KMS-11 (cell line): ENCODE measurements around the gene CDCP2.

ENCODE experiments used
- H2AFZ ChIP-seq: fragments of 200-600 bp; sonication (generic); 2 replicates; pipeline ENCODE4 v1.6.1; 2016; ENCODE audit warnings: antibody characterized with exemption, mixed run types, low read depth
- H3K27ac ChIP-seq: fragments of 200-600 bp; sonication (generic); 2 replicates; pipeline ENCODE4 v1.6.1; 2016; ENCODE audit warnings: mild to moderate bottlenecking, mixed run types
- H3K27me3 ChIP-seq: fragments of 200-600 bp; sonication (generic); 2 replicates; pipeline ENCODE4 v1.6.1; 2017; ENCODE audit warnings: mild to moderate bottlenecking, low read depth, mixed run types, moderate library complexity; ENCODE audit not compliant: insufficient read depth
- H3K36me3 ChIP-seq: fragments of 200-600 bp; sonication (generic); 2 replicates; pipeline ENCODE4 v1.6.1; 2017; ENCODE audit warnings: mild to moderate bottlenecking, mixed run types; ENCODE audit not compliant: insufficient read depth
- H3K4me1 ChIP-seq: fragments of 200-600 bp; sonication (generic); 2 replicates; pipeline ENCODE4 v1.6.1; 2016; ENCODE audit warnings: mild to moderate bottlenecking, low read depth, mixed run types; ENCODE audit not compliant: poor library complexity, severe bottlenecking
- H3K4me2 ChIP-seq: fragments of 200-600 bp; sonication (generic); 2 replicates; pipeline ENCODE4 v1.7.0; 2016; ENCODE audit warnings: mild to moderate bottlenecking, mixed run types
- H3K4me3 ChIP-seq: fragments of 200-600 bp; sonication (generic); IDR thresholded peaks from 2 replicates; pipeline ENCODE4 v1.6.1; 2017; ENCODE audit warnings: low read depth, low read length, mixed read lengths; ENCODE audit not compliant: insufficient read depth
- H3K79me2 ChIP-seq: fragments of 200-600 bp; sonication (generic); 2 replicates; pipeline ENCODE4 v1.6.1; 2016; ENCODE audit warnings: low read depth, mixed run types; ENCODE audit not compliant: insufficient read depth
- H3K9ac ChIP-seq: fragments of 200-600 bp; sonication (generic); 2 replicates; pipeline ENCODE4 v1.6.1; 2016; ENCODE audit warnings: mild to moderate bottlenecking, mixed run types
- H4K20me1 ChIP-seq: fragments of 200-600 bp; sonication (generic); 2 replicates; pipeline ENCODE4 v1.6.1; 2016; ENCODE audit warnings: mild to moderate bottlenecking, mixed run types; ENCODE audit not compliant: insufficient read depth
- CTCF ChIP-seq: fragments of 200-600 bp; sonication (generic); conservative IDR thresholded peaks from 2 replicates; pipeline ENCODE4 v1.6.1; 2017; ENCODE audit warnings: low read depth, mild to moderate bottlenecking, antibody characterized with exemption, low read length, moderate library complexity, mixed read lengths

Gene CDCP2

DNA sequence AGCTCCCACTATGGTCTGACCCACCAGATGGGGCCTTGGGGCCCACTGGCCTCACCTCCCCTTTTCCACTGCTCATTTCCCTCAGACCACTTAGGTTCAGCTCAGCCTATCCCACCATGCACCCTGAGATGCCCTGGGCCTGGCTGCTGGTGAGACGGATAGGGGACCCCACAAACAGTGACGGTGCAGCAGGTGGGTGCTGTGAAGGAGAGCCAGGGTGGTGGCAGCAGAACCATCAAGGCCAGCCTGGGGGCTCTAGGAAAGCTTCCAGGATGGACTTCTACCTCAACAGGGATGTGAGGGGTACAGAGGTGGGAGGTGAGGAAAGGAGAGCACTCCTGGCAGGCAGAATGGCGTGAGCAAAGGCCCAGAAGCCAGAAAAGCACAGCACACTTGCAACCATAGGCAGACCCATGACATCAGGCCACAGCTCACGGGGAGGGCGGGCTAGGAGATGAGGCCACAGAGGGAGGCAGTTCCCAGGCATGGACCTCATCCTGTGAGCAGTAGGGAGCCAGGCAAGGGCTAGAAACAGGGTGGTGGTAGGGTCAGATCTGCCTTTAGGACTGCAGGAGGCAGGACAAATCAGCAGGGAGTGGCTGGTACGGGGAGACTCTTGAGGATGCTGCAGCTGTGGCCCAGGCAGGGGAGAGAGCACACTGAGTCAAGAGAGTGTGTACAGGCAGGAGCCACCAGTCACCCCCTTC lies 24.0 kb upstream of the CDCP2 start:
- no peak for TF ChIP-seq CTCF
- Histone ChIP-seq H3K36me3 (no peaks in the 10 kb centered on the region), H3K9ac (no peak overlapping the region), H3K4me1 (no peaks in the 10 kb centered on the region), H3K4me2 (no peak overlapping the region), H3K4me3 (no peak overlapping the region), H3K27me3 (no peaks in the 10 kb centered on the region), H2AFZ (no peak overlapping the region), H3K79me2 (no peaks in the 10 kb centered on the region), H3K27ac (no peak overlapping the region), H4K20me1 (no peaks in the 10 kb centered on the region)

- H3K36me3 ChIP-seq, result no peaks in the 10 kb centered on the region
- H3K4me2 ChIP-seq, result no peak overlapping the region
- TF ChIP-seq CTCF, result no peak
Observed at GRCh38 chr1:54174106-54174505, 21.3 kb upstream of the CDCP2 start.

DNA sequence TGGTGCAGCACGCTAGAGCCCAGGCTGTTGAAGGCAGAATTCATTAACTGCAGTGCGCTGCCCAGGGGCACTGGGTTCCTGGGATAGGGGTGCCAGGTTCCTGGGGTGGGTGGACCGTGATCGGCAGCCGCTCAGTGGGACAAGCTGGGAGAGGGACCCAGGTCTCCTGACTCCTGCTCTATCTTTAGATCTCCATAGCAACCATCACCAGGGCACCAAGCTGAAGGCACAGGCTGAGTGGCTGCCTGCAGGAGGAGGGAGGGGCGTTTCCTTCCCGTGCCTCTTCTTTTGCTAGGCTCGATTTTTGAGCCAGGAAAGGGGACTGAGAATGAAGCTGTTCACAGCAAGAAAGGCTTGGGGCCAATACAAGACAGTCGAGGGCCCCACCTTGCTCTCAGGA lies 20.9 kb upstream of the CDCP2 start:
- Histone ChIP-seq H3K9ac (no peak overlapping the region), H3K4me1 (no peaks in the 10 kb centered on the region), H3K79me2 (no peaks in the 10 kb centered on the region), H3K27ac (no peak overlapping the region), H3K4me3 (no peak overlapping the region), H3K27me3 (no peaks in the 10 kb centered on the region), H4K20me1 (no peaks in the 10 kb centered on the region), H2AFZ (no peak overlapping the region), H3K36me3 (no peaks in the 10 kb centered on the region), H3K4me2 (no peak overlapping the region)
- no peak for TF ChIP-seq CTCF

More at GRCh38 chr1:54174106-54174505, 21.3 kb upstream of the CDCP2 start:
- Histone ChIP-seq H3K4me1 (no peaks in the 10 kb centered on the region), H2AFZ (no peak overlapping the region), H3K9ac (no peak overlapping the region), H3K79me2 (no peaks in the 10 kb centered on the region), H3K4me3 (no peak overlapping the region), H4K20me1 (no peaks in the 10 kb centered on the region), H3K27me3 (no peaks in the 10 kb centered on the region), H3K27ac (no peak overlapping the region)

GRCh38 chr1:54172614-54173599 lies 20.1 kb upstream of the CDCP2 start:
- no peaks in the 10 kb centered on the region for H3K79me2 ChIP-seq
- no peak overlapping the region for H3K27ac ChIP-seq
- H3K4me1 ChIP-seq, result no peaks in the 10 kb centered on the region
- H4K20me1 ChIP-seq, result no peaks in the 10 kb centered on the region
- H3K27me3 ChIP-seq, result no peaks in the 10 kb centered on the region
- H2AFZ ChIP-seq, result no peak overlapping the region
- no peaks in the 10 kb centered on the region for H3K36me3 ChIP-seq
- no peak overlapping the region for H3K4me2 ChIP-seq
- no peak overlapping the region for H3K4me3 ChIP-seq
- no peak for TF ChIP-seq CTCF
- no peak overlapping the region for H3K9ac ChIP-seq
